Skeletal muscle satellite cell (primary cell): ENCODE measurements around the gene UBXN11.

ENCODE experiments used
- H3K27me3 ChIP-seq: 2 replicates; pipeline ENCODE4 v1.7.0; 2013; ENCODE audit warnings: low read length; ENCODE audit not compliant: control insufficient read depth, insufficient read depth
- H3K36me3 ChIP-seq: 2 replicates; pipeline ENCODE4 v1.7.0; 2013; ENCODE audit warnings: mild to moderate bottlenecking, control low read depth, low read length; ENCODE audit not compliant: insufficient read depth
- H3K4me1 ChIP-seq: 2 replicates; pipeline ENCODE4 v1.7.0; 2013; ENCODE audit warnings: low read length; ENCODE audit not compliant: control insufficient read depth, insufficient read depth
- H3K4me2 ChIP-seq: 2 replicates; pipeline ENCODE4 v1.7.0; 2013; ENCODE audit warnings: mild to moderate bottlenecking, low read length
- H3K4me3 ChIP-seq: 2 replicates; pipeline ENCODE4 v1.7.0; 2013; ENCODE audit warnings: low read length
- H3K9ac ChIP-seq: 2 replicates; pipeline ENCODE4 v1.7.0; 2013; ENCODE audit warnings: mild to moderate bottlenecking, low read depth, low read length, moderate library complexity
- H3K9me3 ChIP-seq: replicated peaks from 2 replicates; pipeline ENCODE4 v1.7.0; 2013; ENCODE audit warnings: mild to moderate bottlenecking, control low read depth, low read length

The UBXN11 gene

DNA sequence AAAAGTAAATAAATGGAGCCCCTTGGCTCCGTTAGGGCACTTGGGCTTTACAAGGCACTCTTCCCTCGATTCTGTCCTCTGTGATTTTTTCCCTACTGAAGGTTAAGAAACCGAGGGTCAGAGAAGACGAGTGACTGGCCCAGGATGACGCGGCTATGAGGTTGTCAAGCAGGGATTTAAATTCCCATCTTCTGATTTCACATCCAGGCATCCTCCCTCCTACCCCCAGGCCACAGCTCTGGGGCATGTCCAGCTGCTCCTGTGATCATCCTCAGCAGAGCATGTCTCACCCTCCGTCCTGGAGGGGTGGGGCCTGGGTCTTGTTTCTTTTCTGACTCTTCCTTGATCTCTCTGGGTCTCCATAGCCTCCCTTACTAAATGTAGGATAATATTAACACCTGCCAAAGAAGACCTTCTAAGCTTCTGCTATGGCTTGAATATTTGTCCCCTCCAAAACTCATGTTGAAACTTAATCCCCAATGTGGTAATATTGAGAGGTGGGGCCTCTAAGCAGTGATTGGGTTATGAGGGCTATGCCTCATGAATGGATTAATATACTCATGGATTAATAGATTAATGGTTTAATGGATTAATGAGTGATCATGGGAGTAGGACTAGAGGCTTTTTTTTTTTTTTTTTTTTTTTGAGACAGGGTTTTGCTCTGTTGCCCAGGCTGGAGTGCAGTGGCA, 42.9 kb upstream of the UBXN11 start:
- H3K9me3 ChIP-seq: no peaks in the 10 kb centered on the region
- peak overlapping the region; percentile 23 for H3K4me2 ChIP-seq
- H3K27me3 ChIP-seq: peaks cover 10% of the 10 kb centered on the region
- H3K4me3 ChIP-seq: no peak overlapping the region
- H3K36me3 ChIP-seq: no peaks in the 10 kb centered on the region
- H3K9ac ChIP-seq: no peak overlapping the region
- peaks cover 5% of the 10 kb centered on the region for H3K4me1 ChIP-seq

DNA sequence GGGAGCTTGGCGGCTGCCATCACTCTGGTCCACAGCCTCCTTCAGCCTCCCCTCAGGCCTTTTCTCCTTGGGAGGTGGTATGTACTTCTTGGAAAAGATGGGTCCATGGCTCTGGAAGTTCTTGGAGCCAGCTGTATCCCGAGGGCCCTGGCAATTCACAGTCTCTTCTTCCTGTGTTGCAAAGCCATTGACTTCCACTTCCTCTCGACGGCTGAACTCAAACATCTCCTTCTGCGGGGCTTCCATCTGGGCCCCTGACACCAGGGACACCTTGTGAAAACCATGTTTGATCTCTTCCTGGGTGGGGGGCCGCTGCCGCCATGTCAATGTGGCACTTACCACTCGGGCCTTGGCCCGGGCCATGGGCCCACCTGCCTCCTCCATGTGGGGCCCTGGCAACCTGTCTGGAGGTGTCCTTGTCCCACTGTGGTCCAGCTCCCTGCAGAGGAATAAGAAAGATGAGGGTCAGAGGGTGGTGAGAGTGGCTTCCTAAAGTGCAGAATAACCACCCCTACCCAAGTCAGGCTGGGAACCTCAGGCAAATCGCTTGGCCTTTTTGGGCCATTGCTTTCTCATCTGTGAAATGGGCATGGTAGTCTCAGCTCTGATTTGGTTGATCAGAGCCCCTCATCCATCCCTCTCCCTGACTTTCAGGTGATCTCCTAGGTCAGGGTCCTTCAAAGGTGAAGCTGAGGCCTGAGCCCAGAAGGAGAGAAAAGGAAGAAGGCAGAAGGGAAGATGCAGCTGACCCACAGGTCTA, 40.0 kb upstream of the UBXN11 start:
- no peaks in the 10 kb centered on the region for H3K36me3 ChIP-seq

DNA sequence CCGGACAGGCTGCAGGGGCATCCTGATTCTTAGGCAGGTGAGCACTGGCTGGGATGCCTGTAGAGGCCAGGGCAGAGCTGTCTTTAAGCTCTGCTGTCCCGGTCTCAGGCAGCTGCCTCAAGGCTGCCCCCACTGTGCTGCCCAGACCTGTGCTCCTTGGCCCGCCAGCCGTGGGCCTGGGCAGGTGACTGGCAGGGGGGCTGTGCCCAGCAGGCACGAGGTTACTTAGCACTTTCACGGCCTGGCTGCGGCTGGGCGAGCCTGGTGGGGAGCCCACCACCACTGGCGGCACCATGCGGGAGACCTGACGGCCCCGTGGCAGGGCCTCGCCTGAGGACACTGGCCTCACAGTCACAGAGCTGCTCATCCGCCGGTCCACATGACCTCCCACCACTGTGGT, 39.3 kb upstream of the UBXN11 start:
- peaks cover 38% of the 10 kb centered on the region for H3K27me3 ChIP-seq
- H3K4me1 ChIP-seq: peaks cover 5% of the 10 kb centered on the region
- H3K36me3 ChIP-seq: no peaks in the 10 kb centered on the region
- H3K9me3 ChIP-seq: no peaks in the 10 kb centered on the region
- H3K4me2 ChIP-seq: no peak overlapping the region
- H3K4me3 ChIP-seq: no peak overlapping the region
- no peak overlapping the region for H3K9ac ChIP-seq

More for the DNA sequence above, 40.0 kb upstream of the UBXN11 start:
- H3K4me2 ChIP-seq: no peak overlapping the region
- no peak overlapping the region for H3K4me3 ChIP-seq
- H3K4me1 ChIP-seq: peaks cover 5% of the 10 kb centered on the region
- no peak overlapping the region for H3K9ac ChIP-seq
- peaks cover 36% of the 10 kb centered on the region for H3K27me3 ChIP-seq
- no peaks in the 10 kb centered on the region for H3K9me3 ChIP-seq

DNA sequence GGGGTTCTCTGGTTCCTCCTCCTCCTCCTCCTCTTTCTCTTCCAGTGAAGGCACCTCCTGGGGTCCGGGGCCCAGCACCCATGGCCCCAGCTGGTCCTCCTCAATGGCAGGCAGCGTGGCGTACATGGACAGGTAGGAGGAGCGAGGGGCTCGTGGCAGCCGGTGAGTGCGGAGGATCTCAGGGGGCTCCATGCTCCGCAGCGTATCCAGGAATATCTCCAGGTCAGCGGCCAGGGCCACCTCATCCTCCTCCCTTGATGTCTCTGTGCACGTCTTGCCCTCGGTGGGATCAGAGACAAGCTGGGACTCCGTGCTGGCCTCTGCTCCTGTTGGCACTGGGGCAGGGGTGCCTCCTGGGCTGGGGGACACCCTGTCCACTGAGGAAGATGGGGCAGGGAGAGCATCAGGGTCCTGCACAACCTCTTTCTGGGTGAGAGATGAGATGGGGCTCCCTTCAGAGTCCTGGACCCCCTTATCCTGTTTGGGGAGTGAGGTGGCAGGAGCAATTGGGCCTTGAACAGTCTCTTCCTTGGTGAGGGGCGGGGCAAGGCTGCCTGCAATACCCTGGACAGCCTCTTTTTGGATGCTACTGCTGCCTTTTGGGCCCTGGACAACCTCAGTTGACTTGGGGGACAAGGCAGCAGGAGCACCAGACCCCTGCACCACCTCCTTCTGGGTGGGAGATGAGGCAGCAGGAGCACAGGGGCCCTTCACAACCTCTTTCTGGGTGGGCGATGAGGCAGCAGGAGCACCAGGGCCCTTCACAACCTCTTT, 37.9 kb upstream of the UBXN11 start:
- Histone ChIP-seq H3K9ac (no peak overlapping the region), H3K4me2 (no peak overlapping the region), H3K9me3 (no peaks in the 10 kb centered on the region), H3K4me3 (no peak overlapping the region), H3K36me3 (no peaks in the 10 kb centered on the region), H3K4me1 (peaks cover 3% of the 10 kb centered on the region), H3K27me3 (peaks cover 46% of the 10 kb centered on the region)

DNA sequence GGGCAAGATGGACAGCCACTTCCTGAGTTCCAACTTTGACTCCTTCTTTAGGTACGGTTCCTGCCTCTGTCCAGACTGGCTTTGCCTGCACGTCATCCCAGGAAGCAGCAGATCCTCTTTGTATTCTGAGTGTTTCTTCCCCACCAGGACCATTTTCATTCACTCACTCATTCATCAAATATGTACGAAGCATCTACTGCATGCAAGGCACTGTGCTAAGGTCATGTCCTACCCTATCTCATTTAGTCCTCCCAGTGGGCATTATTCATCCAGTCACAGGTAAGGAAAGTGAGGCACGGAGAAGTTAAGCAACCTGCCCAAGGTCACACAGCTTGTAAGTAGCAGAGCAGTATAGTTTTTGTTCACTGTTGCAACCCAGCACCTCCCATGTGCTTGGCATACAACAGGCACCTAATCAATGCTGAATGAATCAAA, 33.6 kb upstream of the UBXN11 start:
- H3K36me3 ChIP-seq: no peaks in the 10 kb centered on the region
- H3K9me3 ChIP-seq: no peaks in the 10 kb centered on the region
- no peak overlapping the region for H3K9ac ChIP-seq
- peaks cover 80% of the 10 kb centered on the region for H3K27me3 ChIP-seq
- H3K4me3 ChIP-seq: no peak overlapping the region
- no peak overlapping the region for H3K4me2 ChIP-seq
- peaks cover 8% of the 10 kb centered on the region for H3K4me1 ChIP-seq

DNA sequence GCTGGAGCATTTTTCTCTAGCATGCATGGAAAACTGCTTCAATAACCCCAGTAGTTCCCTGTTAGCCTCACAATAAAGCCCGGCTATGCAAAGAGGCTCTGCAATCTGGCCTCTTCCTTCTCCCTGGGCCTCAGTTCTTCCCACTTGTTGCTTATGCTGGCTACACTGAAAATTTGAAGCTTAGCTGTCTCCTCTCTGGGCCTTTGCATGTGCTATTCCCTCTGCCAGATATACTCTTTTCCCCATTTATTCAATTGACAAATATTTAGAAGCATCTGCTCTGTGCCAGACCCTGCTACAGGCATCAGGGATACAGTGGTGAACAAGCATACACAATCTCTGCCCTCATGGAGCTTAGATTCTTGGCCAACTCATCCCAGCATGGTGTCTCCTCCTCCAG, 32.2 kb upstream of the UBXN11 start:
- Histone ChIP-seq H3K4me3 (no peak overlapping the region), H3K27me3 (peaks cover 66% of the 10 kb centered on the region), H3K4me2 (no peak overlapping the region), H3K9me3 (no peaks in the 10 kb centered on the region), H3K4me1 (peaks cover 8% of the 10 kb centered on the region), H3K36me3 (no peaks in the 10 kb centered on the region), H3K9ac (no peak overlapping the region)

DNA sequence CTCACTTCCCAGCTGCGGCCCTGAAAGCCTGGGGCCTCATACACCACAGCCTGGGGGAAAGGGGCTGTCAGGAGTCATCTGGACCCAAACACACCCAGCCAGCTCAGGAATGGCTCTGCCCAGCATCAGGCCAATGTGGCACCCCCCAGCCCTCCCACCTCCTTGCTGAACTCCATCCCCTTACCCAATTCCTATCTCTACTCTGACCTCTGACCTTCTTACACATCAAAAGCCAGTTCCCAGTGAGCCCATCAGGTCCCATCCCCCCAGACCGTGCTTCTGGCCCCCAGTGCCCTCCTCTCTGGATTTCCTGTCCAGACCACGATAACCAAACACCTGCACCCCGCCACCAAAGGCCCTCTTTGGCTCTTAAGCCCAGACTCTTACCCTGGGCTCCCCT, 31.2 kb upstream of the UBXN11 start:
- Histone ChIP-seq H3K36me3 (no peaks in the 10 kb centered on the region), H3K27me3 (peaks cover 57% of the 10 kb centered on the region), H3K9ac (no peak overlapping the region), H3K4me3 (no peak overlapping the region), H3K4me2 (no peak overlapping the region), H3K9me3 (no peaks in the 10 kb centered on the region), H3K4me1 (peaks cover 8% of the 10 kb centered on the region)

DNA sequence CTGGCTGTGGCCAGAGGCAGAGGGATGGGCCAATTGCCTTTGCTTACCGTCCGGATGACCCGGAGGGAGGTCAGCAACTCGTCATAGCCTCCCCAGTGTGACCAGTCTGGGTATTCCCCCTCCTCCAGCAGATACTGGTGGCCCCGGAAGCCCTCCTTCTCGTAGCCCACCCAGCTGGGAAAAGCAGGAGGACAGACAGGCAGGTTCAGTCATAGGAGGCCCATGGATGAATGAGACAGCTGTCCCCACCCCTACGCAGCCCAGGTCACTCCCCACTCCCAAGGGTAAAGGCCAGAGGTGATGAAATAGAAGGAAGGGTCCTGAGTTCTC, 30.7 kb upstream of the UBXN11 start:
- H3K27me3 ChIP-seq: peaks cover 54% of the 10 kb centered on the region
- peaks cover 8% of the 10 kb centered on the region for H3K4me1 ChIP-seq

DNA sequence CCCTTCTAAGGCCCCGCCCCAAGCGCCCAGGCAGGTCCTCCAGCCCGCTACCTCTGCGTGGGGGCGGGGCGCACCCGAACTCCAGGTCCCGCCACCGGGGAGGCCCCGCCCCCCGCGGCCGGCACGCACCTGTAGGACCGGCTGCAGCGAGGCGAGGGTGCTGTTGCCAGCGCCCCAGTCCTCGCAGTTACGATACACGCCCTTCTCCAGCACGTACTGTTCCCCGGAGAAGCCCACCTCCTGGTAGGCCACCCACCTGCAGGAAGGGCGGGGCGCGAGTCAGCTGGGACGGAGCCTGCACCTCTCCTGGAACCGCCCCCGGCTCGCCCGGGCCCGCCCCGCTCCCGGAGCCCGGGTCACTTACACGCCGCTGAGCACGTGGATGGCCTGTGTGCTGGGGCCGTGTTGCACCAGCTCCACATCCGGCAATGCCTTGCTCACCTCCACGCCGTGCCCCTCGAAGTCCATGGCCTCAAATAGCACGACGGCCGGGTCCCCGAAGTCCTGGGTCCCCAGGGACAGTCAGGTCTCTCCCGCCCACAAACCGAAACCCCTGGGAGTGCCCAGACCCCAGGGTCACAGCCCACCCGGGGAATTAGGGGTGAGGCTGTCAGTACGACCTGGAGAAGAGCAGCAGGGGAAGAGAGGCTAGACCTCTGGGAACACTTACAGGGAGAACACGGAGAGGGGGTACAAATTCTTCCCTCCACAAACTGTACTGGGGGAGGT, 30.2 kb upstream of the UBXN11 start:
- Histone ChIP-seq H3K27me3 (peaks cover 48% of the 10 kb centered on the region), H3K4me2 (peak overlapping the region; percentile 95), H3K9ac (no peak overlapping the region), H3K36me3 (no peaks in the 10 kb centered on the region), H3K4me3 (peak overlapping the region; percentile 68), H3K4me1 (peaks cover 8% of the 10 kb centered on the region), H3K9me3 (no peaks in the 10 kb centered on the region)

More for the DNA sequence above, 30.7 kb upstream of the UBXN11 start:
- no peak overlapping the region for H3K4me3 ChIP-seq
- H3K36me3 ChIP-seq: no peaks in the 10 kb centered on the region
- no peak overlapping the region for H3K4me2 ChIP-seq
- no peak overlapping the region for H3K9ac ChIP-seq
- no peaks in the 10 kb centered on the region for H3K9me3 ChIP-seq

DNA sequence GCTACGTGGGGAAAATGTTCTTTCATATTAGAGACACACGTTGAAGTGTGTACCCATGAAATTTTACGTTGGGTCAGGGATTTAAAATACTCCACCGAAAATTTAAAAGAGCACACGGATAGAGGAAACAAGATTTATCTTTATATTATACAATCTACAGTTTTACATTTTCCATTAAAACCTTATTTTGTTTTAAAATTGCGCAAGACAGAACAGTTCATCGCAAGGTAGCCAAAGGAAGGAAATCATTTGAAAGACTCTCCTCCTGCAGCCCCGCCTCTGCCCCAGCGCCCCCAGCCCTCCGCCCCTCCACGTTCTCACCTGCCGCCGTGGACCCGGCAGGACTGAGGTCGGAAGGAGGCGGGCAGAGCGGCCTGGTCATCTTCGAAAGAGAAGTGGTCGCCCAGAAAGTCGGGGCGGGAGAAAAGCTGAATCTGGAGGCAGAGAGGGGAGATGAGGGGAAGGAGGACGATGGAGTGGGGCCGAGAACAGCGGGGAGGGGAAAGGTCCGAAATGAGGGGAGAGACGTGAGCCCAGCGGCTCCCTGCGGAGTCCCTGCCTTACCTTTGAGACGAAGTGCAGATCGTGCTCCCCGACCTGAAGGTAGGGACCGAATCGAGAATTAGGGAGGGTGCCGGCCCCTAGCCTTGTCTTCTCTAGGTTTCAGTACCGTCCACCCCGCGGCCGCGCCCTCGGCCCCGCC, 29.5 kb upstream of the UBXN11 start:
- H3K4me3 ChIP-seq: peak overlapping the region; percentile 68
- H3K27me3 ChIP-seq: peaks cover 50% of the 10 kb centered on the region
- H3K4me2 ChIP-seq: peak overlapping the region; percentile 95
- no peaks in the 10 kb centered on the region for H3K9me3 ChIP-seq
- no peaks in the 10 kb centered on the region for H3K36me3 ChIP-seq
- no peak overlapping the region for H3K9ac ChIP-seq
- peaks cover 8% of the 10 kb centered on the region for H3K4me1 ChIP-seq
